Measurements from ENCODE around the gene OR2J3. TPM values are rescaled to one million over a fixed set of nuclear protein-coding genes. Genes with fewer than 3 reads are reported as not detected.

OR2J3 gene
- total RNA-seq, 2 experiments from 2014 or later: not detected

GRCh38 chr6:29141606-29142005 is 33.7 kb downstream of the OR2J3 start:
- CTCF ChIA-PET (ENCODE audit: unreplicated experiment): no interaction called here
- H3K4me3 ChIP-seq (ENCODE audit: low read depth, low read length, poor library complexity, severe bottlenecking): no peak overlapping the region
- H3K9me2 ChIP-seq (ENCODE audit: insufficient read depth, low read length): no peaks in the 10 kb centered on the region
- TF ChIP-seq EZH2phosphoT487 (IDR thresholded peaks at IDR 0.05; ENCODE audit: borderline replicate concordance, low read depth, low read length) (no peak), CTCF (conservative IDR thresholded peaks at IDR 0.05; ENCODE audit: low read length) (no peak)
- BruUV-seq (replicated peaks): no TSS peak
- no peak overlapping the region for H2AFZ ChIP-seq (ENCODE audit: low read length)
- no peak overlapping the region for H3K27ac ChIP-seq (ENCODE audit: low read depth, low read length, poor library complexity, severe bottlenecking)
- no peaks in the 10 kb centered on the region for H3K79me2 ChIP-seq (ENCODE audit: insufficient read depth, low read depth, low read length)
- peaks cover 6% of the 10 kb centered on the region; the same call in 1 of the 2 replicates for H3K9me3 ChIP-seq (ENCODE audit: low read length)
- POLR2A ChIA-PET: no interaction called here
- no peaks in the 10 kb centered on the region for H3K4me1 ChIP-seq (ENCODE audit: insufficient read depth, low read length, poor library complexity, severe bottlenecking)
- H3K36me3 ChIP-seq (ENCODE audit: insufficient read depth, low read length): no peaks in the 10 kb centered on the region
- no peak for DNase-seq (ENCODE audit: low spot score)
- H3K4me2 ChIP-seq (ENCODE audit: low read length): no peak overlapping the region
- no peaks in the 10 kb centered on the region for H4K20me1 ChIP-seq (ENCODE audit: insufficient read depth, low read length)
- intact Hi-C loops (cut with micrococcal nuclease; ENCODE audit: unreplicated experiment): no loop called here

- Histone ChIP-seq H3K4me3 (ENCODE audit: low read depth, low read length, poor library complexity, severe bottlenecking) (no peak overlapping the region), H2AFZ (ENCODE audit: low read length) (no peak overlapping the region), H3K79me2 (ENCODE audit: insufficient read depth, low read depth, low read length) (no peaks in the 10 kb centered on the region), H4K20me1 (ENCODE audit: insufficient read depth, low read length) (no peaks in the 10 kb centered on the region), H3K4me2 (ENCODE audit: low read length) (no peak overlapping the region), H3K27ac (ENCODE audit: low read depth, low read length, poor library complexity, severe bottlenecking) (no peak overlapping the region), H3K9me2 (ENCODE audit: insufficient read depth, low read length) (no peaks in the 10 kb centered on the region), H3K9me3 (ENCODE audit: low read length) (peaks cover 6% of the 10 kb centered on the region; the same call in 1 of the 2 replicates), H3K36me3 (ENCODE audit: insufficient read depth, low read length) (no peaks in the 10 kb centered on the region), H3K4me1 (ENCODE audit: insufficient read depth, low read length, poor library complexity, severe bottlenecking) (no peaks in the 10 kb centered on the region)
- TF ChIP-seq CTCF (conservative IDR thresholded peaks at IDR 0.05; ENCODE audit: low read length) (no peak), EZH2phosphoT487 (IDR thresholded peaks at IDR 0.05; ENCODE audit: borderline replicate concordance, low read depth, low read length) (no peak)
- CTCF ChIA-PET (ENCODE audit: unreplicated experiment): no interaction called here
- no peak for DNase-seq (ENCODE audit: low spot score)
- intact Hi-C loops (cut with micrococcal nuclease; ENCODE audit: unreplicated experiment): no loop called here
- no TSS peak for BruUV-seq (replicated peaks)
- POLR2A ChIA-PET: no interaction called here
Measured at GRCh38 chr6:29142309-29142708, 34.5 kb downstream of the OR2J3 start.

- no peaks in the 10 kb centered on the region for H3K79me2 ChIP-seq (ENCODE audit: insufficient read depth, low read depth, low read length)
- H3K9me3 ChIP-seq (ENCODE audit: low read length): peaks cover 6% of the 10 kb centered on the region; the same call in 1 of the 2 replicates
- TF ChIP-seq EZH2phosphoT487 (IDR thresholded peaks at IDR 0.05; ENCODE audit: borderline replicate concordance, low read depth, low read length) (no peak), CTCF (conservative IDR thresholded peaks at IDR 0.05; ENCODE audit: low read length) (no peak)
- H4K20me1 ChIP-seq (ENCODE audit: insufficient read depth, low read length): no peaks in the 10 kb centered on the region
- intact Hi-C loops (cut with micrococcal nuclease; ENCODE audit: unreplicated experiment): no loop called here
- DNase-seq (ENCODE audit: low spot score): no peak
- H2AFZ ChIP-seq (ENCODE audit: low read length): no peak overlapping the region
- H3K4me1 ChIP-seq (ENCODE audit: insufficient read depth, low read length, poor library complexity, severe bottlenecking): no peaks in the 10 kb centered on the region
- no peak overlapping the region for H3K4me2 ChIP-seq (ENCODE audit: low read length)
- H3K27ac ChIP-seq (ENCODE audit: low read depth, low read length, poor library complexity, severe bottlenecking): no peak overlapping the region
- H3K9me2 ChIP-seq (ENCODE audit: insufficient read depth, low read length): no peaks in the 10 kb centered on the region
- no peak overlapping the region for H3K4me3 ChIP-seq (ENCODE audit: low read depth, low read length, poor library complexity, severe bottlenecking)
- ChIA-PET CTCF (ENCODE audit: unreplicated experiment) (no interaction called here), POLR2A (interaction anchor here (0.6 kb wide), 1 partner anchor 24 kb away, joined by 3 read pairs; no protein-coding TSS in a partner anchor)
- H3K36me3 ChIP-seq (ENCODE audit: insufficient read depth, low read length): no peaks in the 10 kb centered on the region
- no TSS peak for BruUV-seq (replicated peaks)
Measured at GRCh38 chr6:29146179-29146578, 38.3 kb downstream of the OR2J3 start.

All from OCI-LY7 (cell line).